Left hindlimb (tissue), 1 donor: ENCODE results near the gene KLC4.
"Not testable (repeated sequence)": the region's sequence is repeated elsewhere in the genome, so short reads cannot be mapped to it uniquely, and the experiment has no call there.

Source experiments
- DNase-seq: peaks from one replicate; pipeline ENCODE4 v3.0.0-alpha.2; 2018

The KLC4 gene

DNA sequence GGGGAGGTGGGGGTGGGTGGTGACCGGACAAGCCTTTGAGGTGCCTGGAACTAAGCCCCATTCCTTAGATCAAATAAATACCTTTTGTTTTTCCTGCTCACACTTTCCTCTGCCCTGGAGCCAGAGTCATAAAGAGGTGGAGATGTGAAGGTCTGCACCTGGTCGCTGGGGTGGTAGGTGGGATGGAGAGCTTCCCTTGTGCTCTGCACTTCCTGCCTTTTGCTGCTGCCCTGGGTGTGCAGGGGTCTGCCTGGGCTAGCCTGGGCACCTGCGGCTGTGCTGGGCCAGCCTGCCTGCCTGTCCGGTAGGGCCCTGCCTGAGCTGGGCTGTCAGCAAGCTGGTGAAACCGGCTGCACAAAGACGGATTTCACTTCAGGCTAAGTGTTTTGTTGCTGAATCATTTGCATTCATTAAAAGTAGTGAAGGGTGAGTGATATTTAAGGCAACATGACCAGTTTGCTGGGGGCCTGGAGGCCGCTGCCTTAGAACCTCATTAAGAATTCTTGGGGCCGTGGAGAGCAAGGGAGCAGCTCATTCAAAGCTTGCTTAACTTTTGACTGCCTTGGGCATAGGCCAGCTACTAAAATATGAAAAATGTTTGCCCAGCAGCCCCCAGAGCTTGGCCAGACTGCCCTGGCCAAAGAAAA, 37.1 kb downstream of the KLC4 start:
- DNase-seq = no peak

GRCh38 chr6:43097098-43097489, 37.7 kb downstream of the KLC4 start:
- no peak for DNase-seq

GRCh38 chr6:43097502-43097901, 38.1 kb downstream of the KLC4 start:
- DNase-seq = no peak

- DNase-seq = no peak
These were observed 42.1 kb downstream of the KLC4 start for GRCh38 chr6:43101497-43101896.

DNA sequence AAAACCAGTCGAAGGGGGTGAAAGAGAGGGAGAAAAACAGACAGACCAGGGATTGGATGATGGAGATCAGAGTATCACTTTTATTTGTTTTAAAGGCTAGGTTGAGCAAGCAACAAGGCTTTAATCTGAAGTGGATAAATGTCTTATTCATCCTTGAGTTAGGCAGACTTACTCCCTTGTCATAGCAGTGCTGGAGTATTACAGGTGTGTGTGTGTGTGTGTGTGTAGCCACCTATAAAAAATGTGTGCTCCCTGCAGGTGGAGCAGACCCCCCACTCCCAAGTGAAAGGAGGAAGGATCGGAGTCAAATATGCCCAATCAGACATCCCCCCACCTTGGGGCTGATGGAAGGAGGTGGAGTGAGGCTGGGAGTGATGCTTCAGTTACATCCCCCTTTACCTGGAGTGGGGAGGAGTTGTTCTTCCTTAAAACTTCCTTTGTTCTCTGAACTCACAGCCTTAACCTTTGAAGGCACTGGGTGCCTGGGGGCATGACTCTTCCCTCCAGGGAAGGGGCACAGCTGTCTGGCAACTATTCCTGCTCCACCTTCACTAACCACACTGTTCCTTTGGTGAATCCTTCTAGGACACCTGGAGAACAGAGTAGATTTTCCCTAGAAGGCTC, 43.9 kb downstream of the KLC4 start:
- no peak for DNase-seq

- DNase-seq = no peak
These were observed 46.2 kb downstream of the KLC4 start for GRCh38 chr6:43105538-43106222.

GRCh38 chr6:43107344-43108062, 48.1 kb downstream of the KLC4 start:
- DNase-seq = no peak

DNA sequence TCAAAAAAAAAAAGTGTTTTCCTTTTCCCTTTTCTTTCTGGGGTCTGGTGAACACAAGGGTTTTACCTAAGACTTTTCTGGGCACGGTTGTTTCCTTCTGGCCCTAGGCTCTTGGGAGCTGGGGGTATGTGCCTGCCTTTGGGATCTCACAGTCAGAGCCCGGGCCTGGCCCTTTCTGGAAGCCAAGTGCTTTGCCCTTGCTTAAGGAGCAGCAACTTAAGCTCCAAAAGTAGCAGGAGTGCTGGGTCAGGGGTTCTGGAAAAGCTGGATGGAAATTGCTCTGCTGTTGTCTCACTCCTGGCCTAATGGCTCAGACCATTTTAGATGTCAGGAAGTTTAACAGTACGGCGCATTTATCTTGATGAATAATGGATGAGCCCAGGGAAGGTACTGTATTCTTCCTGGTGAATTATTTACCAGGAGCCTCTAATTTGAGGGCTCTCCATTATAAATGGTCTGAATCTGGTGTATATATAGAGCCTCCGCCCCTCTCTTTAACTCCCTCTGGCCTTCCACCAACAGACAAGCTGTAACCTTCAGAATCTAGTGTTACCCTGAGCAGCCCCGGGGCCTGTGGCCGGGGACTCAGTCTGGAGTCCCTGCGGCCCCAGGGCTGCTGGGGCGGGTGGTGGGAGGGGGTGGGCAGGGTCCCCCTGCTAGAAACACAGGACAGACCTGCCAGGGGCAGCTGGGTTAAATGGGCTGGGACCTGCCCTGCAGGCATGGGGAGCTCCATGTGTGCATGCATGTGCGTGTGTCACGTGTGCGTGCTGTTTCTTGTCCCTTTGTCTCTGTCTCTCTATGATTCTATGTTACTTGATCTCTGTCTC, 54.2 kb downstream of the KLC4 start:
- no peak for DNase-seq

GRCh38 chr6:43115365-43115764, 55.9 kb downstream of the KLC4 start:
- no peak for DNase-seq

- DNase-seq = not testable (repeated sequence)
These were observed 58.0 kb downstream of the KLC4 start for GRCh38 chr6:43117466-43117865.

GRCh38 chr6:43119482-43119881, 60.1 kb downstream of the KLC4 start:
- no peak for DNase-seq

DNA sequence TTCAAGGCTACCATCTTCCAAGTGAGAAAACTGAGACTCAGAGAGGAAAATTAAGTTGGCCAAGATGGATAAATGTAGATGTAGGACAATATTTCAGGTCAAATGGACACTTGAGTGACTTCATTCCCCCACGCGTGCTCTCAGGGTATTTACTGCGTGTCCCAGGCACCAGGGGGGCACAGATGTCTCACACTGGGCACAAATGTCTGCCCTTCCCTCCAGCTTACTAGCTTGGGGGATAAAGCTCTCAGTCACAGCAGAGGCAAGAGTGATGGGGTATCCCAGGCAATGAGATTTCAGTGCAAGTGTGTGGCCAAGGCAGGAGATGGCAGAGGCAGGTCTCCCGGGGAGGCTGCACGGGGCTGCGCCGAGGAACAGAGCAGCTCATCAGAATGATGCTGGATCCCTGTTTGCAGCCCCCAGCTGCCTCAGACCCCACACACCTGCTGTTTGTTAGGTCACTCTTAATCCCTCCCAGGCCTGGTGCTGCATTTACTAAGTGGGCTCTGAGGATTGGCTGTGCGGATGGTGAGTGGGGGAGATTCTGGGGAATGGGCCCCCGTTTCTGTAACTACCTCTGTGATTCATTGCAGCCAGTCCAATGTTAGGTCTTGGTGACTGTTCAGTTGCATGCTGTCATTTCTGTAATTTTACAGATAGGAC, 60.8 kb downstream of the KLC4 start:
- DNase-seq = no peak

DNA sequence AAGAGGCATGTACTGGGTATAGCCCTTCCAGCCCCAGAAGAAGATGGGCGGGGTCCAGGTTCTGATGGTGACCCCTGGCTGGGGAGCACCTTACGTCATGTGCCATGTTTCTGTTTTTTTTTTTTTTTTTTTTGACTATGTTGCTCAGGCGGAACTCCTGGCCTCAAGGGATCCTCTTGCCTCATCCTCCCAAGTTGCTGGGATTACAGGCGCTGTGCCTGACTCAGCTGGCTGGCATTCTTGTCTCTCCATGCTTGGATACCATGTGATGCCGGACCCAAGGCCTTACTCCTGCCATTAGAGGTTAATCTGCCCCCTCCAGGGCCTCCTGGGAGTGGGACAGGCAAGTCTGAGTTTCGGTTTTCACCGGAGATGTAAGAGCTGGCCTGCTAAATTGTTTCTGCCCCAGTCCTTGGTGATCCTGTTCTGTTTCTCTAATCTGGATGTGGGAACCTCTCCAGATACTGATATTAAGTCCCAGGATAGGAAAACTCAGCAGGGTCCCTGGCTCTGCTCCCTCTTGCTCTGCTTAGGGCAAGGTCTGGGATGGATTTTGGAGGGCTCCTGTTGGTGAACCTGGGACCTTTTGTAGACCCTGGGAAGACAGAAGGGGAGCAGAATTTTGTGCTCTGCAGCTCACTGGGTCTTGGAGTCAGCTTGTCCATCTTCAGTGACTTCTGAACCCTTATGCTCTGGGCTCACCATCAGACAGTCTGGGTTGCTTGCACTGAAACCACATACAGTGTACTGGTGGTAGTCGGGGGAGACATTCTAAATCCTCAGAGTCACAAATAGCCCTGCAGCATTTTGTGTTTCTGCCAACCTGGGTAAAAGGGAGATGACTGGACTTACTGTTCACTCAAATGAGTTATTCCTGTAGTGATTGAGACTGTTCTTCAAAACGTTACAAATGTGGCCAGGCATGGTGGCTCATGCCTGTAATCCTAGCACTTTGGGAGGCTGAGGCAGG, 61.8 kb downstream of the KLC4 start:
- no peak for DNase-seq

- DNase-seq = no peak
These were observed 62.7 kb downstream of the KLC4 start for GRCh38 chr6:43122146-43122545.

- no peak for DNase-seq
These were observed 64.3 kb downstream of the KLC4 start for GRCh38 chr6:43123461-43124314.

GRCh38 chr6:43124481-43124880, 65.0 kb downstream of the KLC4 start:
- no peak for DNase-seq
